ENCODE data around the gene KIF26A.

Gene KIF26A

GRCh38 chr14:104102282-104102914 is 36.0 kb upstream of the KIF26A start:
- DNase-seq (ENCODE audit: low read depth), result no peak
- H3K4me3 ChIP-seq (ENCODE audit: low read depth, low read length), result no peak overlapping the region
- TF ChIP-seq CTCF (IDR thresholded peaks at IDR 0.05; ENCODE audit: low read depth, low read length, missing control alignments), result no peak

GRCh38 chr14:104103061-104103445 is 35.3 kb upstream of the KIF26A start:
- DNase-seq (ENCODE audit: low read depth), result no peak
- no peak for TF ChIP-seq CTCF (IDR thresholded peaks at IDR 0.05; ENCODE audit: low read depth, low read length, missing control alignments)

GRCh38 chr14:104103446-104104075 is 34.8 kb upstream of the KIF26A start:
- no peak for TF ChIP-seq CTCF (IDR thresholded peaks at IDR 0.05; ENCODE audit: low read depth, low read length, missing control alignments)
- DNase-seq (ENCODE audit: low read depth), result no peak
- H3K4me3 ChIP-seq (ENCODE audit: low read depth, low read length), result no peak overlapping the region

More at GRCh38 chr14:104103061-104103445, 35.3 kb upstream of the KIF26A start:
- H3K4me3 ChIP-seq (ENCODE audit: low read depth, low read length), result no peak overlapping the region

- TF ChIP-seq CTCF (IDR thresholded peaks at IDR 0.05; ENCODE audit: low read depth, low read length, missing control alignments), result no peak
- no peak for DNase-seq (ENCODE audit: low read depth)
- no peak overlapping the region for H3K4me3 ChIP-seq (ENCODE audit: low read depth, low read length)
Measured at GRCh38 chr14:104104076-104104901, 34.1 kb upstream of the KIF26A start.

GRCh38 chr14:104105071-104105821 is 33.1 kb upstream of the KIF26A start:
- H3K4me3 ChIP-seq (ENCODE audit: low read depth, low read length), result no peak overlapping the region
- no peak for TF ChIP-seq CTCF (IDR thresholded peaks at IDR 0.05; ENCODE audit: low read depth, low read length, missing control alignments)
- DNase-seq (ENCODE audit: low read depth), result no peak

GRCh38 chr14:104105822-104106470 is 32.4 kb upstream of the KIF26A start:
- no peak for DNase-seq (ENCODE audit: low read depth)
- H3K4me3 ChIP-seq (ENCODE audit: low read depth, low read length), result no peak overlapping the region
- no peak for TF ChIP-seq CTCF (IDR thresholded peaks at IDR 0.05; ENCODE audit: low read depth, low read length, missing control alignments)
